GM12892 (cell line): ENCODE measurements around the gene WDR36.

Source experiments
- POLR2A ChIP-seq: IDR thresholded peaks from 2 replicates; pipeline ENCODE4 v1.6.1; 2011; ENCODE audit warnings: low read depth, low read length, control low read depth
- POLR2AphosphoS5 ChIP-seq: IDR thresholded peaks from 2 replicates; pipeline ENCODE4 v1.6.1; 2011; ENCODE audit warnings: low read depth, low read length, control low read depth
- TAF1 ChIP-seq: IDR thresholded peaks from 2 replicates; pipeline ENCODE4 v1.6.1; 2011; ENCODE audit warnings: low read depth, mild to moderate bottlenecking, control low read depth, low read length, borderline replicate concordance

DNA sequence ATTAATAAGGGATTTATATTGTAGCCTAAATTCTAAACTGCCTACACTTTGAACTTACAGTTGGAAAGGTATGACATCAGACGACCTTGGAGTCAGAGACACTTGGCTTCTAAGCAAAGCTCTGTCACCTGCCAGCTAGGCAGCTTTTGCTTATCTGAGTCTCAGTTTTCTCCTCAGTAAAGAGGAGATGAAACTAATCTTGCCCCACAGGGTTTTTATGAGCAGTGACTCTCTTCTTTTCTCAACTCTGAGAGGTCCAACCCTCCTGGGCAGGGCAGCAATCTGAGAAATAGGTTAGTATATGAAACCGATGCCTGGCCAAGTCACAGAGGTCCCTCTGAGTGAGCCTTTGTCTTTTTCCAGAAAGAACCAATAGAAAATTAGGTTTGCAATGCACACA is 53.9 kb downstream of the WDR36 start:
- TF ChIP-seq POLR2AphosphoS5 (no peak), TAF1 (no peak), POLR2A (no peak)
